ENCODE measurements around the gene RABGAP1. TPM values are rescaled to one million over a fixed set of nuclear protein-coding genes. Genes with fewer than 3 reads are reported as not detected.

RABGAP1 gene
- total and polyA plus RNA-seq, 10 of the 15 experiments (the other 5 are each of a cell fraction or from before 2014, with no cell fraction given), result 2.6 to 31.6 (median 12.5) TPM

DNA sequence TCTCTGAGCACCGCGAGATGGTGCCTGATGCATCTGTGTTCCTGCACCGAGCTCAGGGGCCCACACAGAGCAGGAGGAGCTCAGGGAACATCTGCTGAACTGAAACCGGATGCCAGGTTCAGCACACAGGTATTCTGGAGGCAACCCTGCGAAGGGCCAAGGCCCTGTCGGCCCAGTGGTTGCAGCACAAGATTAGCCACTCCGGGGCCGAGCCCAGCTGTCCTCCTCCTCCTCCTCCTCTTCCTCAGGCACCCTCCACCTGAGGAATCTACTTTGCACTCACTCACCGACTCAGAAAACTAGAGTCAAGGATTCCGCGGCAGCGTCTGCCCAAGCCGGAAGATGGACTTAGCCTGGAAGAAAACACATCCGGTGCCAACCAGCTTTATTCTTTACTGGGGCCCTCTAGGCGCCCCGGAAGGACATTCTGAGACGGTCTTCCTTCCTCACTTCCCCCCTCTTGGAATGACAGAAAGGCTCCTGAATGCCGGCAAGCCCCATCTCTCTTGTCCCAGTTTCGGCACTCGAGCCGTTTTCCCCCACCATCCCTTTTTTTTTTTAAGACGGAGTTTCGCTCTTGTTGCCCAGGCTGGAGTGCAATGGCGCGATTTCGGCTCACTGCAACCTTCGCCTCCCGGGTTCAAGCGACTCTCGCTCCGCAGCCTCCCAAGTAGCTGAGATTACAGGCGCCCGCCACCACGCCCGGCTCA lies 27.7 kb upstream of the RABGAP1 start, which contains the start of gene ZBTB6 (continued):
- TF ChIP-seq CEBPZ (IDR thresholded peaks at IDR 0.05; ENCODE audit: low read depth, low read length), result no peak
- TF ChIP-seq ZZZ3 (IDR thresholded peaks at IDR 0.05; ENCODE audit: control insufficient read depth, insufficient read length, low read depth), result no peak
- peak; percentile 94 for TF ChIP-seq RELB (IDR thresholded peaks at IDR 0.05; ENCODE audit: low read depth)
- no peak for TF ChIP-seq SREBF1 (IDR thresholded peaks at IDR 0.05; ENCODE audit: low read length)
- peak; percentile 74 for TF ChIP-seq IRF4 (IDR thresholded peaks at IDR 0.05; ENCODE audit: low read depth, low read length)
- TF ChIP-seq CUX1 (IDR thresholded peaks at IDR 0.05; ENCODE audit: insufficient replicate concordance, low read depth, low read length), result peak; percentile 45
- TF ChIP-seq BHLHE40 (IDR thresholded peaks at IDR 0.05; ENCODE audit: borderline replicate concordance in 1 of 2, low read depth in 2 of 2, low read length in 1 of 2), result no peak
- TF ChIP-seq SPI1 (IDR thresholded peaks at IDR 0.05; ENCODE audit: borderline replicate concordance, insufficient read depth, low read depth, low read length), result peak; percentile 60; the same call in 1 of the 2 replicates
- peak; percentile 56; the same call in 1 of the 2 replicates for TF ChIP-seq YY1 (IDR thresholded peaks at IDR 0.05; ENCODE audit: low read depth, low read length)
- no peak for TF ChIP-seq SUPT20H (IDR thresholded peaks at IDR 0.05; ENCODE audit: borderline replicate concordance, control insufficient read depth, low read depth, low read length)
- no peak for TF ChIP-seq BACH1 (IDR thresholded peaks at IDR 0.05; ENCODE audit: borderline replicate concordance)
- no peak for TF ChIP-seq HDAC2 (IDR thresholded peaks at IDR 0.05)
- TF ChIP-seq, protein P1, sequence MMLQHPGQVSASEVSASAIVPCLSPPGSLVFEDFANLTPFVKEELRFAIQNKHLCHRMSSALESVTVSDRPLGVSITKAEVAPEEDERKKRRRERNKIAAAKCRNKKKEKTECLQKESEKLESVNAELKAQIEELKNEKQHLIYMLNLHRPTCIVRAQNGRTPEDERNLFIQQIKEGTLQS (IDR thresholded peaks at IDR 0.05; ENCODE audit: borderline replicate concordance, extremely low read depth, low read depth, low read length), result no peak
- no peak for TF ChIP-seq BMI1 (IDR thresholded peaks at IDR 0.05; ENCODE audit: borderline replicate concordance)
- no peak; the same call in 1 of the 2 replicates for TF ChIP-seq BCL11A (IDR thresholded peaks at IDR 0.05; ENCODE audit: low read depth, low read length)
- no peak for TF ChIP-seq HDAC6 (IDR thresholded peaks at IDR 0.05; ENCODE audit: unreplicated experiment)
- TF ChIP-seq STAT1 (conservative IDR thresholded peaks at IDR 0.05), result 0 out of 2 replicates have a peak, but pooled peaks have one; percentile 47
- no peak for TF ChIP-seq PAX8 (IDR thresholded peaks at IDR 0.05)
- TF ChIP-seq BRCA1 (IDR thresholded peaks at IDR 0.05; ENCODE audit: low read depth, low read length), result no peak
- TF ChIP-seq POLR2AphosphoS5 (IDR thresholded peaks at IDR 0.05; ENCODE audit: low read length), result peak; percentile 97
